ENCODE results near the gene KCNJ8. TPM values are rescaled to one million over a fixed set of nuclear protein-coding genes. Genes with fewer than 3 reads are reported as not detected.

The KCNJ8 gene
- total and polyA plus RNA-seq, 10 of the 15 experiments (the other 5 are each of a cell fraction or from before 2014, with no cell fraction given), result not detected

DNA sequence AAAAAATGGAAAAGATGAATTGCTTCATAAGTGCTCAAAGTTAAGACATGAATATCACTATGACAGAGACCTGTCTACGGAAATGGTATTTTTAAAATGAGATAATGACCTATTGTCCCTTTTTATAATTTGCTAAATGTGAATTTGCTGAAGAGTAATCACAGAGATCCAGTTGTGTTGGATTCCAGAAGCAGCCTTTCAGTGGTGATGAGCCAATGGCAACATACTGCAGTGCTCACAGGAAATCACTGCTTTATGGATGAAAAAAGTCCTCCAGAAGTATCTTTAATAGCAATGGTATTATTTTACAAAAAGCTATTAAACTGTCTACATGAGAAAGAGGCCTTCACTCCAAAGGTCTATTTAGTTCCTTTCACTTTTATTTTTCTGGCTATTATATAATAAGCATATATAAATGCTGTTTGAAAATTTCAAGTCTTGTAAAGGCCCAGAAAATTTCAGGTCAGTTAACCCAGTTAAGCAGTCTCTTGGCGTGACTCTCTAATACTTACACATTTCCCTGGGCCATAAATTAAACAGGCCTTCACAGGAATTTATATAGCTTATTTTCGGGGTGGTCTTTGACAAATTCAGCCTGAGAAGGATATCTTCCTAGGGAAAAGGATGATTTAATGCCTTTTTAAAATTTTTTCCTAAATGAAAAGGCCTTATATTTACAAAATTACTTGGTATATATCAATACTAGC, 55.4 kb downstream of the KCNJ8 start (continued):
- TF ChIP-seq REST (IDR thresholded peaks at IDR 0.05; ENCODE audit: low read depth, low read length) (no peak), ZBED1 (IDR thresholded peaks at IDR 0.05; ENCODE audit: borderline replicate concordance) (no peak), YY1 (IDR thresholded peaks at IDR 0.05; ENCODE audit: low read depth, low read length) (no peak), RAD21 (IDR thresholded peaks at IDR 0.05; ENCODE audit: insufficient read depth, low read depth, low read length) (no peak), KDM1A (IDR thresholded peaks at IDR 0.05; ENCODE audit: borderline replicate concordance) (no peak), BRCA1 (IDR thresholded peaks at IDR 0.05; ENCODE audit: low read depth, low read length) (no peak)

GRCh38 chr12:21718403-21718802, 56.1 kb downstream of the KCNJ8 start:
- H3K27ac ChIP-seq (ENCODE audit: control insufficient read depth, insufficient read depth), result no peak overlapping the region
- no peaks in the 10 kb centered on the region for H3K27me3 ChIP-seq (replicated peaks in 1 of 2; ENCODE audit: control insufficient read depth in 2 of 2, insufficient read depth in 2 of 2, low read length in 1 of 2)
- 39% methylated on average over 1 of the region's 1 CpG for WGBS (ENCODE audit: insufficient coverage, insufficient replicate concordance, low lambda C conversion rate, missing lambda C conversion rate)
- no peak for TF ChIP-seq RAD21 (IDR thresholded peaks at IDR 0.05; ENCODE audit: insufficient read depth, low read depth, low read length)
- TF ChIP-seq MXI1 (IDR thresholded peaks at IDR 0.05; ENCODE audit: low read depth, low read length), result no peak
- no peak for TF ChIP-seq CHD2 (IDR thresholded peaks at IDR 0.05; ENCODE audit: borderline replicate concordance, low read depth, low read length)
- BruUV-seq (replicated peaks), result no TSS peak
- intact Hi-C loops (cut with micrococcal nuclease; ENCODE audit: unreplicated experiment) (no loop called here), in situ Hi-C loops (cut with MboI) (no loop called here)
- FAIRE-seq (no peak), ATAC-seq (no peak), DNase-seq (ENCODE audit: low read depth, low spot score) (no peak)
- POLR2A ChIA-PET, result no interaction called here
- no peak overlapping the region for H3K9ac ChIP-seq (ENCODE audit: control insufficient read depth, insufficient read depth, low read length)
- RAD21 ChIA-PET (ENCODE audit: unreplicated experiment), result no interaction called here
- no peaks in the 10 kb centered on the region for H3K4me1 ChIP-seq (ENCODE audit: control insufficient read depth, insufficient read depth, low read length)
- H2AFZ ChIP-seq (ENCODE audit: control insufficient read depth, low read depth, low read length), result no peak overlapping the region
- no peaks in the 10 kb centered on the region for H3K36me3 ChIP-seq (ENCODE audit: control insufficient read depth in 2 of 2, insufficient read depth in 2 of 2, low read length in 1 of 2)
- H3K79me2 ChIP-seq (ENCODE audit: control insufficient read depth, insufficient read depth, low read length), result no peaks in the 10 kb centered on the region
- no peak overlapping the region for H3K4me2 ChIP-seq (ENCODE audit: control insufficient read depth, insufficient read depth)
- no peaks in the 10 kb centered on the region for H4K20me1 ChIP-seq (ENCODE audit: control insufficient read depth, insufficient read depth)
- no peak overlapping the region for H3K4me3 ChIP-seq
- H3K9me3 ChIP-seq (replicated peaks; ENCODE audit: control insufficient read depth, insufficient read depth, low read length), result no peaks in the 10 kb centered on the region
- CTCF ChIA-PET, result no interaction called here
- SMC1A ChIA-PET (ENCODE audit: uncharacterized antibody, unreplicated experiment), result interaction anchor here (1.1 kb wide), 1 partner anchor 10 kb away, joined by 3 read pairs; no protein-coding TSS in a partner anchor
